Thyroid gland (tissue), 4 donors: ENCODE data around the gene PTPRT.

Experiments used
- CTCF ChIP-seq, 6 experiments: fragments of 200-600 bp in 3 of 6; fragments of 450-650 bp in 3 of 6; sonication (generic) in 3 of 6; IDR thresholded peaks; one replicate each; pipeline ENCODE4 v1.5.1; 2016 to 2019; ENCODE audit warnings: antibody characterized with exemption in 6 of 6, mild to moderate bottlenecking in 2 of 6, inconsistent platforms in 1 of 6, moderate library complexity in 1 of 6
- POLR2A ChIP-seq, 2 donors: fragments of 450-650 bp; IDR thresholded peaks; one replicate each; pipeline ENCODE4 v1.6.1; 2017; ENCODE audit warnings: antibody characterized with exemption in 2 of 2, mild to moderate bottlenecking in 2 of 2, moderate library complexity in 1 of 2

- no peak for TF ChIP-seq CTCF (IDR thresholded peaks at IDR 0.05)
- no peak for TF ChIP-seq POLR2A (IDR thresholded peaks at IDR 0.05)
Measured at GRCh38 chr20:43009532-43009931, 180.2 kb downstream of the PTPRT start.
